Loucy (cell line): Measurements from ENCODE around the gene VIPR2.

Experiments
- H2AFZ ChIP-seq: fragments of 200-600 bp; sonication (generic); 2 replicates; pipeline ENCODE4 v1.6.0; 2016; ENCODE audit warnings: antibody characterized with exemption, mild to moderate bottlenecking, low read length, moderate library complexity
- H3F3A ChIP-seq: fragments of 200-600 bp; 2 replicates; pipeline ENCODE4 v1.6.0; 2016; ENCODE audit warnings: antibody characterized with exemption, low read depth, mild to moderate bottlenecking
- H3K27me3 ChIP-seq: fragments of 200-600 bp; sonication (generic); 2 replicates; pipeline ENCODE4 v1.6.1; 2014; ENCODE audit warnings: low read length, mild to moderate bottlenecking; ENCODE audit not compliant: insufficient read depth, poor library complexity, severe bottlenecking
- H3K36me3 ChIP-seq: fragments of 200-600 bp; sonication (generic); 2 replicates; pipeline ENCODE4 v1.6.1; 2016; ENCODE audit warnings: low read length; ENCODE audit not compliant: insufficient read depth
- H3K4me1 ChIP-seq: fragments of 200-600 bp; sonication (generic); 2 replicates; pipeline ENCODE4 v1.5.1; 2014; ENCODE audit warnings: low read length, mild to moderate bottlenecking; ENCODE audit not compliant: insufficient read depth, poor library complexity, severe bottlenecking
- H3K4me2 ChIP-seq: fragments of 200-600 bp; sonication (generic); 2 replicates; pipeline ENCODE4 v1.6.0; 2014; ENCODE audit warnings: antibody characterized with exemption, low read length, low read depth, mild to moderate bottlenecking; ENCODE audit not compliant: poor library complexity, severe bottlenecking
- H3K4me3 ChIP-seq: fragments of 200-600 bp; sonication (generic); 2 replicates; pipeline ENCODE4 v1.5.1; 2014; ENCODE audit warnings: low read length, mild to moderate bottlenecking, mixed read lengths; ENCODE audit not compliant: poor library complexity, severe bottlenecking
- H3K79me2 ChIP-seq: fragments of 200-600 bp; sonication (generic); 2 replicates; pipeline ENCODE4 v1.6.1; 2014; ENCODE audit warnings: low read length; ENCODE audit not compliant: insufficient read depth
- H3K9ac ChIP-seq: fragments of 200-600 bp; sonication (generic); 2 replicates; pipeline ENCODE4 v1.6.0; 2014; ENCODE audit warnings: mild to moderate bottlenecking, low read depth, low read length, moderate library complexity; ENCODE audit not compliant: poor library complexity, severe bottlenecking
- H3K9me2 ChIP-seq: fragments of 200-600 bp; sonication (generic); replicated peaks from 2 replicates; pipeline ENCODE4 v1.6.1; 2016; ENCODE audit warnings: low read depth, low read length, mixed read lengths
- H3K9me3 ChIP-seq: fragments of 200-600 bp; sonication (generic); 2 replicates; pipeline ENCODE4 v1.6.1; 2014; ENCODE audit warnings: mild to moderate bottlenecking, antibody characterized with exemption, low read length, low read depth; ENCODE audit not compliant: insufficient read depth
- H4K20me1 ChIP-seq: fragments of 200-600 bp; sonication (generic); 2 replicates; pipeline ENCODE4 v1.6.0; 2014; ENCODE audit warnings: antibody characterized with exemption, low read length, mild to moderate bottlenecking; ENCODE audit not compliant: insufficient read depth, poor library complexity, severe bottlenecking
- CTCF ChIP-seq: fragments of 200-600 bp; sonication (generic); conservative IDR thresholded peaks from 2 replicates; pipeline ENCODE4 v1.5.1; 2014; ENCODE audit warnings: mild to moderate bottlenecking, antibody characterized with exemption, low read length
- EZH2phosphoT487 ChIP-seq: fragments of 200-600 bp; IDR thresholded peaks from 2 replicates; pipeline ENCODE4 v1.6.1; 2018; ENCODE audit warnings: antibody characterized with exemption, mild to moderate bottlenecking, moderate library complexity, borderline replicate concordance

Gene VIPR2

GRCh38 chr7:159042581-159043101, 102.0 kb downstream of the VIPR2 start:
- no peaks in the 10 kb centered on the region for H3K36me3 ChIP-seq
- no peaks in the 10 kb centered on the region for H3K79me2 ChIP-seq
- no peaks in the 10 kb centered on the region for H3K4me1 ChIP-seq
- no peak for TF ChIP-seq EZH2phosphoT487
- TF ChIP-seq CTCF, result no peak
- H3K9me3 ChIP-seq, result peaks cover 15% of the 10 kb centered on the region; the same call in 1 of the 2 replicates
- no peaks in the 10 kb centered on the region for H3K9me2 ChIP-seq
- H3K4me3 ChIP-seq, result no peak overlapping the region
- H3K4me2 ChIP-seq, result no peak overlapping the region
- no peak overlapping the region for H3K9ac ChIP-seq
- no peak overlapping the region for H2AFZ ChIP-seq
- H3K27me3 ChIP-seq, result no peaks in the 10 kb centered on the region
- H3F3A ChIP-seq, result no peaks in the 10 kb centered on the region
- no peaks in the 10 kb centered on the region for H4K20me1 ChIP-seq

- Histone ChIP-seq H3K79me2 (no peaks in the 10 kb centered on the region), H4K20me1 (no peaks in the 10 kb centered on the region), H3F3A (no peaks in the 10 kb centered on the region), H3K9ac (no peak overlapping the region), H3K9me2 (no peaks in the 10 kb centered on the region), H3K27me3 (no peaks in the 10 kb centered on the region), H2AFZ (no peak overlapping the region), H3K4me2 (no peak overlapping the region), H3K9me3 (peaks cover 15% of the 10 kb centered on the region; the same call in 1 of the 2 replicates), H3K36me3 (no peaks in the 10 kb centered on the region), H3K4me1 (no peaks in the 10 kb centered on the region), H3K4me3 (no peak overlapping the region)
- TF ChIP-seq CTCF (no peak), EZH2phosphoT487 (no peak)
These were observed 102.6 kb downstream of the VIPR2 start for GRCh38 chr7:159042103-159042502.

GRCh38 chr7:159040912-159041711, 103.6 kb downstream of the VIPR2 start:
- Histone ChIP-seq H3K36me3 (no peaks in the 10 kb centered on the region), H3F3A (no peaks in the 10 kb centered on the region), H2AFZ (no peak overlapping the region), H3K9me2 (no peaks in the 10 kb centered on the region), H3K4me2 (no peak overlapping the region), H3K4me1 (no peaks in the 10 kb centered on the region), H3K9ac (no peak overlapping the region), H3K9me3 (peaks cover 19% of the 10 kb centered on the region; the same call in 1 of the 2 replicates), H4K20me1 (no peaks in the 10 kb centered on the region), H3K27me3 (no peaks in the 10 kb centered on the region), H3K4me3 (no peak overlapping the region), H3K79me2 (no peaks in the 10 kb centered on the region)
- TF ChIP-seq CTCF (no peak), EZH2phosphoT487 (no peak)
